ENCODE results near the gene DCDC2.
"Not testable (repeated sequence)": the region's sequence is repeated elsewhere in the genome, so short reads cannot be mapped to it uniquely, and the experiment has no call there.

DCDC2 gene

GRCh38 chr6:24273096-24273870, 84.6 kb downstream of the DCDC2 start:
- Mint-ChIP-seq H3K9me3 (no peaks in the 10 kb centered on the region), H3K27me3 (peaks cover 27% of the 10 kb centered on the region), H3K36me3 (ENCODE audit: low read depth) (no peaks in the 10 kb centered on the region), H3K4me3 (no peak overlapping the region), H3K27ac (no peak overlapping the region), H3K4me1 (ENCODE audit: low read depth) (no peaks in the 10 kb centered on the region)
- DNase-seq = no peak

- no peaks in the 10 kb centered on the region for H3K36me3 Mint-ChIP-seq (ENCODE audit: low read depth)
Observed at GRCh38 chr6:24272553-24272952, 85.3 kb downstream of the DCDC2 start.

GRCh38 chr6:24272148-24272547, 85.7 kb downstream of the DCDC2 start:
- Mint-ChIP-seq H3K36me3 (ENCODE audit: low read depth) (no peaks in the 10 kb centered on the region), H3K27ac (no peak overlapping the region), H3K9me3 (no peaks in the 10 kb centered on the region), H3K4me3 (no peak overlapping the region), H3K4me1 (ENCODE audit: low read depth) (no peaks in the 10 kb centered on the region), H3K27me3 (peaks cover 22% of the 10 kb centered on the region)
- no peak for DNase-seq

More at GRCh38 chr6:24272553-24272952, 85.3 kb downstream of the DCDC2 start:
- no peak overlapping the region for H3K27ac Mint-ChIP-seq
- H3K4me3 Mint-ChIP-seq = no peak overlapping the region
- H3K27me3 Mint-ChIP-seq = peaks cover 24% of the 10 kb centered on the region
- no peak for DNase-seq
- no peaks in the 10 kb centered on the region for H3K9me3 Mint-ChIP-seq
- H3K4me1 Mint-ChIP-seq (ENCODE audit: low read depth) = no peaks in the 10 kb centered on the region

- H3K4me1 Mint-ChIP-seq (ENCODE audit: low read depth) = no peaks in the 10 kb centered on the region
- H3K36me3 Mint-ChIP-seq (ENCODE audit: low read depth) = no peaks in the 10 kb centered on the region
- H3K4me3 Mint-ChIP-seq = no peak overlapping the region
- H3K27me3 Mint-ChIP-seq = peaks cover 20% of the 10 kb centered on the region
- DNase-seq = no peak
- no peak overlapping the region for H3K27ac Mint-ChIP-seq
- H3K9me3 Mint-ChIP-seq = no peaks in the 10 kb centered on the region
Observed at GRCh38 chr6:24270011-24270410, 87.8 kb downstream of the DCDC2 start.

- Mint-ChIP-seq H3K4me1 (ENCODE audit: low read depth) (peaks cover 10% of the 10 kb centered on the region), H3K27me3 (peaks cover 55% of the 10 kb centered on the region)
- not testable (repeated sequence) for H3K4me3 Mint-ChIP-seq; H3K36me3 Mint-ChIP-seq (ENCODE audit: low read depth); DNase-seq; H3K9me3 Mint-ChIP-seq; H3K27ac Mint-ChIP-seq
Observed at GRCh38 chr6:24258214-24258613, 99.6 kb downstream of the DCDC2 start.

GRCh38 chr6:24257282-24257681, 100.6 kb downstream of the DCDC2 start:
- Mint-ChIP-seq H3K27me3 (peaks cover 46% of the 10 kb centered on the region), H3K4me1 (ENCODE audit: low read depth) (peaks cover 10% of the 10 kb centered on the region), H3K9me3 (peaks cover 7% of the 10 kb centered on the region), H3K36me3 (ENCODE audit: low read depth) (no peaks in the 10 kb centered on the region), H3K4me3 (no peak overlapping the region), H3K27ac (no peak overlapping the region)
- DNase-seq = no peak

- no peaks in the 10 kb centered on the region for H3K36me3 Mint-ChIP-seq (ENCODE audit: low read depth)
- DNase-seq = no peak
- peak overlapping the region; percentile 80 for H3K27ac Mint-ChIP-seq
Observed at GRCh38 chr6:24255676-24256075, 102.2 kb downstream of the DCDC2 start.

GRCh38 chr6:24253360-24253759, 104.5 kb downstream of the DCDC2 start:
- no peak overlapping the region for H3K27ac Mint-ChIP-seq
- no peak overlapping the region for H3K4me3 Mint-ChIP-seq
- no peaks in the 10 kb centered on the region for H3K36me3 Mint-ChIP-seq (ENCODE audit: low read depth)

More at GRCh38 chr6:24255676-24256075, 102.2 kb downstream of the DCDC2 start:
- peaks cover 8% of the 10 kb centered on the region for H3K9me3 Mint-ChIP-seq
- peaks cover 10% of the 10 kb centered on the region for H3K4me1 Mint-ChIP-seq (ENCODE audit: low read depth)
- H3K27me3 Mint-ChIP-seq = peaks cover 40% of the 10 kb centered on the region
- H3K4me3 Mint-ChIP-seq = no peak overlapping the region

GRCh38 chr6:24252280-24252679, 105.6 kb downstream of the DCDC2 start:
- Mint-ChIP-seq H3K27ac (no peak overlapping the region), H3K9me3 (peaks cover 8% of the 10 kb centered on the region), H3K36me3 (ENCODE audit: low read depth) (no peaks in the 10 kb centered on the region), H3K4me3 (no peak overlapping the region), H3K27me3 (peaks cover 24% of the 10 kb centered on the region), H3K4me1 (ENCODE audit: low read depth) (peaks cover 10% of the 10 kb centered on the region)
- DNase-seq = no peak

More at GRCh38 chr6:24253360-24253759, 104.5 kb downstream of the DCDC2 start:
- no peak for DNase-seq
- Mint-ChIP-seq H3K27me3 (peaks cover 31% of the 10 kb centered on the region), H3K9me3 (peaks cover 8% of the 10 kb centered on the region), H3K4me1 (ENCODE audit: low read depth) (peaks cover 10% of the 10 kb centered on the region)

GRCh38 chr6:24251339-24251738, 106.5 kb downstream of the DCDC2 start:
- Mint-ChIP-seq H3K9me3 (peaks cover 8% of the 10 kb centered on the region), H3K27ac (no peak overlapping the region), H3K4me3 (no peak overlapping the region), H3K27me3 (peaks cover 24% of the 10 kb centered on the region), H3K4me1 (ENCODE audit: low read depth) (peaks cover 10% of the 10 kb centered on the region), H3K36me3 (ENCODE audit: low read depth) (no peaks in the 10 kb centered on the region)
- no peak for DNase-seq

GRCh38 chr6:24249926-24250325, 107.9 kb downstream of the DCDC2 start:
- H3K4me1 Mint-ChIP-seq (ENCODE audit: low read depth) = peaks cover under 1% of the 10 kb centered on the region
- no peak overlapping the region for H3K4me3 Mint-ChIP-seq
- peaks cover 24% of the 10 kb centered on the region for H3K27me3 Mint-ChIP-seq
- H3K27ac Mint-ChIP-seq = no peak overlapping the region
- H3K9me3 Mint-ChIP-seq = peaks cover 8% of the 10 kb centered on the region
- DNase-seq = no peak
- H3K36me3 Mint-ChIP-seq (ENCODE audit: low read depth) = no peaks in the 10 kb centered on the region

GRCh38 chr6:24245275-24245674, 112.6 kb downstream of the DCDC2 start:
- no peak for DNase-seq
- H3K4me1 Mint-ChIP-seq (ENCODE audit: low read depth) = no peaks in the 10 kb centered on the region
- peaks cover 34% of the 10 kb centered on the region for H3K27me3 Mint-ChIP-seq
- no peak overlapping the region for H3K27ac Mint-ChIP-seq
- no peaks in the 10 kb centered on the region for H3K9me3 Mint-ChIP-seq
- no peaks in the 10 kb centered on the region for H3K36me3 Mint-ChIP-seq (ENCODE audit: low read depth)
- H3K4me3 Mint-ChIP-seq = no peak overlapping the region

- no peaks in the 10 kb centered on the region for H3K9me3 Mint-ChIP-seq
- H3K27ac Mint-ChIP-seq = no peak overlapping the region
- peaks cover 23% of the 10 kb centered on the region for H3K27me3 Mint-ChIP-seq
- no peak for DNase-seq
- no peaks in the 10 kb centered on the region for H3K36me3 Mint-ChIP-seq (ENCODE audit: low read depth)
- no peaks in the 10 kb centered on the region for H3K4me1 Mint-ChIP-seq (ENCODE audit: low read depth)
- no peak overlapping the region for H3K4me3 Mint-ChIP-seq
Observed at GRCh38 chr6:24242924-24243323, 114.9 kb downstream of the DCDC2 start.

GRCh38 chr6:24241779-24242178, 116.1 kb downstream of the DCDC2 start:
- peaks cover 23% of the 10 kb centered on the region for H3K27me3 Mint-ChIP-seq
- not testable (repeated sequence) for H3K4me3 Mint-ChIP-seq; DNase-seq; H3K36me3 Mint-ChIP-seq (ENCODE audit: low read depth); H3K9me3 Mint-ChIP-seq; H3K27ac Mint-ChIP-seq; H3K4me1 Mint-ChIP-seq (ENCODE audit: low read depth)

GRCh38 chr6:24240943-24241342, 116.9 kb downstream of the DCDC2 start:
- no peaks in the 10 kb centered on the region for H3K36me3 Mint-ChIP-seq (ENCODE audit: low read depth)
- peaks cover 20% of the 10 kb centered on the region for H3K27me3 Mint-ChIP-seq
- H3K4me1 Mint-ChIP-seq (ENCODE audit: low read depth) = no peaks in the 10 kb centered on the region
- DNase-seq = no peak
- H3K9me3 Mint-ChIP-seq = peaks cover 3% of the 10 kb centered on the region
- H3K4me3 Mint-ChIP-seq = no peak overlapping the region
- H3K27ac Mint-ChIP-seq = no peak overlapping the region
